Breast epithelium (tissue), 4 donors: ENCODE results near the gene GMCL1. TPM values are rescaled to one million over a fixed set of nuclear protein-coding genes. Genes with fewer than 3 reads are reported as not detected.

Source experiments
- DNase-seq, 2 donors: peaks; one replicate each; pipeline ENCODE4 v3.0.0-alpha.2; 2019; ENCODE audit warnings: low spot score in 2 of 2
- H3K27ac ChIP-seq, 2 donors: fragments of 200-600 bp; sonication (generic) in 1 of 2; one replicate each; pipeline ENCODE4 v1.5.1; 2016 to 2019; ENCODE audit warnings: mild to moderate bottlenecking in 1 of 2
- H3K27me3 ChIP-seq, 2 donors: fragments of 200-600 bp; sonication (generic) in 1 of 2; one replicate each; pipeline versions ENCODE4 v1.5.1 to v1.6.0; 2017 to 2019; ENCODE audit warnings: control low read depth in 1 of 2, mild to moderate bottlenecking in 1 of 2
- H3K36me3 ChIP-seq: fragments of 200-600 bp; one replicate; pipeline ENCODE4 v1.5.1; 2019
- H3K4me1 ChIP-seq, 2 donors: fragments of 200-600 bp; sonication (generic); one replicate each; pipeline ENCODE4 v1.5.1; 2016 to 2019; ENCODE audit warnings: control low read depth in 1 of 2
- H3K4me3 ChIP-seq, 3 donors: fragments of 200-600 bp; sonication (generic); 1 replicate in 2 of 3; 2 replicates in 1 of 3; pipeline ENCODE4 v1.5.1; 2016 to 2019; ENCODE audit warnings: mild to moderate bottlenecking in 3 of 3, moderate library complexity in 2 of 3
- H3K9me3 ChIP-seq, 2 donors: fragments of 200-600 bp; sonication (generic) in 1 of 2; one replicate each; pipeline ENCODE4 v1.5.1; 2016 to 2019; ENCODE audit warnings: control low read depth in 1 of 2
- POLR2A ChIP-seq: fragments of 450-650 bp; IDR thresholded peaks from one replicate; pipeline ENCODE4 v1.6.1; 2016; ENCODE audit warnings: antibody characterized with exemption, mild to moderate bottlenecking, moderate library complexity
- POLR2AphosphoS5 ChIP-seq, 3 donors: sonication (generic); formaldehyde crosslinking; IDR thresholded peaks; one replicate each; pipeline ENCODE4 v1.6.1; 2017; ENCODE audit warnings: antibody characterized with exemption in 3 of 3
- intact Hi-C: fragments of 100-400 bp; cut with DNase I; formaldehyde crosslinking; loops from one replicate; pipeline ENCODE4 v1.15.1; 2023; ENCODE audit warnings: low total_unique reads
- total RNA-seq, 3 donors: library from RNA; depleted of rRNA; stranded (reverse); fragments of >200 nt; gene quantifications; one replicate each; pipeline ENCODE4 v1.1.0, GENCODE V29; 2016
- TF ChIP-seq, protein P1 (sequence below), 3 donors: fragments of 450-650 bp; IDR thresholded peaks; one replicate each; pipeline ENCODE4 v1.5.1; 2016 to 2017; ENCODE audit warnings: antibody characterized with exemption in 3 of 3, mild to moderate bottlenecking in 3 of 3, moderate library complexity in 3 of 3

Gene GMCL1
- total RNA-seq, 3 donors from 2014 or later: 14.2 to 24.4 (median 18.4) TPM

DNA sequence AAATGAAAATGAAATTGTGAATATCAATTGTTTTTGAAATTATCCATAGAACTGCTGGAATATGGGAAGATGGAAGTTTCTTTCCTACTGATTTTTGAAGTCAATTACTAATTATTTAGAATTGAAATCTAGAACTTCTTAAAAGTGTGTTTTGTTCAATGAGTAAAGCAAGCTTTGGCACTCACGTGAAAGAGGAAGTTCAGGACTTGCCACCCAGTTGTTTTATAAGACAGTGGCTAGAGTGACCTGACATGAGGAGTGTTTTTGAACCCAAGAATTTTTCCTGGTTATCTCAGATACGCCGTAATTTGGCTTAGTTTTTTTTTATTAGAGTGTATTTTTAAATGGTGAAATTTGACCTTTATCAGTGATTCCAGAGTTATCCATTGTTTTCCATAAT lies 88.9 kb downstream of the GMCL1 start:
- Histone ChIP-seq H3K4me1 (no peaks in the 10 kb centered on the region), H3K27me3 (no peaks in the 10 kb centered on the region), H3K36me3 (no peaks in the 10 kb centered on the region), H3K4me3 (no peak overlapping the region), H3K27ac (peak overlapping the region; percentile 57 to 71), H3K9me3 (no peaks in the 10 kb centered on the region)
- intact Hi-C loops: no loop called here
- no peak for DNase-seq
- no peak for TF ChIP-seq POLR2AphosphoS5 (IDR thresholded peaks at IDR 0.05)
- TF ChIP-seq POLR2A: no peak
- TF ChIP-seq, protein P1, sequence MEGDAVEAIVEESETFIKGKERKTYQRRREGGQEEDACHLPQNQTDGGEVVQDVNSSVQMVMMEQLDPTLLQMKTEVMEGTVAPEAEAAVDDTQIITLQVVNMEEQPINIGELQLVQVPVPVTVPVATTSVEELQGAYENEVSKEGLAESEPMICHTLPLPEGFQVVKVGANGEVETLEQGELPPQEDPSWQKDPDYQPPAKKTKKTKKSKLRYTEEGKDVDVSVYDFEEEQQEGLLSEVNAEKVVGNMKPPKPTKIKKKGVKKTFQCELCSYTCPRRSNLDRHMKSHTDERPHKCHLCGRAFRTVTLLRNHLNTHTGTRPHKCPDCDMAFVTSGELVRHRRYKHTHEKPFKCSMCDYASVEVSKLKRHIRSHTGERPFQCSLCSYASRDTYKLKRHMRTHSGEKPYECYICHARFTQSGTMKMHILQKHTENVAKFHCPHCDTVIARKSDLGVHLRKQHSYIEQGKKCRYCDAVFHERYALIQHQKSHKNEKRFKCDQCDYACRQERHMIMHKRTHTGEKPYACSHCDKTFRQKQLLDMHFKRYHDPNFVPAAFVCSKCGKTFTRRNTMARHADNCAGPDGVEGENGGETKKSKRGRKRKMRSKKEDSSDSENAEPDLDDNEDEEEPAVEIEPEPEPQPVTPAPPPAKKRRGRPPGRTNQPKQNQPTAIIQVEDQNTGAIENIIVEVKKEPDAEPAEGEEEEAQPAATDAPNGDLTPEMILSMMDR (IDR thresholded peaks at IDR 0.05): no peak

DNA sequence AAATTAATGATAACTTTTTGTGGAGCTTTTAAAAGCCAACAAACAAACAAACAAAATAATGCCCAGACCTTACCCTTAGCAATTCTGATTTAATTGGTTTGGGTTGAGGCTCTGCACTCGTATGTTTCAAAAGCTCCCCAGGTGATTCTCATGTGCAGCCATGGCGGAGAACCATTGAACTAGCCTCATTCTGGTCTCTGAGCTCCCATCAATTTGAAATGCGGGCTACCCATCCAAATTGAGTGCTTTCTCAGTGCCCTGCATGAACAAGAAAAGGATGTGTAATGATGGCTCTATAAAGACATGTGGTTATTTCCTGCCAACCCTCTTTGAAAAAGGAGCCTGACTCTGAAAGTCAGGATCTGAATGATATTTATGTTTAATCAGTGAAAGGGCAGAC lies 93.7 kb downstream of the GMCL1 start:
- no peak for DNase-seq
- intact Hi-C loops: no loop called here
- no peak overlapping the region for H3K4me3 ChIP-seq

DNA sequence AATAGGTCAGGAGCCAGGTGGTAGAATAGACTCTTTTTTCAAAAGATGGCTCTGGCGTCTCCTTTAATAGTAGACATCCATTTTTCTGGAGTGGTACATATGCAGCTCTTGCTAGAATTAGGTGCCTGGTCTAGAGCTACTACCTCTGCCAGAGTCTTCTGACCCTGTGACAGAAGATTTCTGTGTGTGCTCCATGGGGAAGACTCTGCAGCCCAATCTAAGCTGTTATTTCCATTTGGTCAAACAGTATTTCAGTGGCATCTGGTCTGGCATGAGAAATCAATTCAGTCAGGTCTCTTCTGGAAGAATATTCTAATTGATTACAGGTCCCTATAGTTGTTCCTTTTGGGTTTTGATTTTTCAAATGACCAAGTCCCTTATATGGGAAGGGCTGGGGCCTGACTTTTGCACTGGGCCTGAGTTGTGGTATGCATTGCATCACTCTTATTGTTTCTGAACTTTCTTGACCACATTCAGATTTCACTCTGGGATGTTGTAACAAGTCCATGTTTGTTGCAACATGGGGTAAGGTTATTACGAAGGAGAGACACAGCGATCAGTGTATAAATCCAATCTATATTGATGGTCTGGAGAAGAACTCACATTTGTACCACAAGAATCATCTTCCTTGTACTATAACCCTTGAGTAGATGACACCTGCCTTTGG lies 97.5 kb downstream of the GMCL1 start:
- TF ChIP-seq POLR2AphosphoS5 (IDR thresholded peaks at IDR 0.05) (no peak), POLR2A (no peak)
- TF ChIP-seq, protein P1 (IDR thresholded peaks at IDR 0.05): no peak
- Histone ChIP-seq H3K4me1 (no peaks in the 10 kb centered on the region), H3K36me3 (no peaks in the 10 kb centered on the region), H3K27ac (no peak overlapping the region), H3K27me3 (no peaks in the 10 kb centered on the region), H3K9me3 (no peaks in the 10 kb centered on the region), H3K4me3 (no peak overlapping the region)
- no peak for DNase-seq
- intact Hi-C loops: no loop called here

More for the DNA sequence above, 93.7 kb downstream of the GMCL1 start:
- H3K9me3 ChIP-seq: no peaks in the 10 kb centered on the region
- TF ChIP-seq POLR2AphosphoS5 (IDR thresholded peaks at IDR 0.05) (no peak), POLR2A (no peak)
- TF ChIP-seq, protein P1 (IDR thresholded peaks at IDR 0.05): no peak
- H3K36me3 ChIP-seq: no peaks in the 10 kb centered on the region
- no peaks in the 10 kb centered on the region for H3K4me1 ChIP-seq
- no peak overlapping the region for H3K27ac ChIP-seq
- no peaks in the 10 kb centered on the region for H3K27me3 ChIP-seq

Other genes with a start within 250 kb of the GMCL1 start
- gene AAK1, start 185.9 kb upstream of the GMCL1 start, total RNA-seq: 10 to 100 TPM; 37.9 to 54.0 (median 44.9) TPM
- gene ANXA4, start 87.5 kb upstream of the GMCL1 start, total RNA-seq: 10 to 100 TPM; 61.6 to 77.1 (median 65.6) TPM
- gene SNRNP27, start 64.3 kb downstream of the GMCL1 start, total RNA-seq: 10 to 100 TPM; 79.2 to 82.9 (median 80.0) TPM
- 10 to 100 TPM in 2 of 3 donors, 1 to 10 TPM in 1; 5.8 to 17.3 (median 10.2) TPM for gene MXD1, start 85.4 kb downstream of the GMCL1 start, total RNA-seq
- gene ASPRV1, start 132.0 kb downstream of the GMCL1 start, total RNA-seq: 1 to 10 TPM; 1.6 to 4.5 (median 1.8) TPM